ENCODE measurements around the gene POM121L2.

POM121L2 gene

GRCh38 chr6:27263886-27264285, 48.2 kb downstream of the POM121L2 start:
- Histone ChIP-seq H3K9ac (ENCODE audit: low read length) (no peak overlapping the region), H3K9me2 (ENCODE audit: low read depth, low read length) (no peaks in the 10 kb centered on the region), H3K36me3 (ENCODE audit: insufficient read depth, low read length) (no peaks in the 10 kb centered on the region), H3K4me2 (ENCODE audit: low read length) (no peak overlapping the region), H3K27ac (ENCODE audit: low read depth, low read length, poor library complexity, severe bottlenecking) (no peak overlapping the region), H3K79me2 (ENCODE audit: insufficient read depth, low read length) (no peaks in the 10 kb centered on the region), H3F3A (ENCODE audit: insufficient read depth, low read length) (no peaks in the 10 kb centered on the region), H4K20me1 (ENCODE audit: insufficient read depth, low read length) (no peaks in the 10 kb centered on the region), H3K27me3 (ENCODE audit: insufficient read depth, low read length) (no peaks in the 10 kb centered on the region), H2AFZ (ENCODE audit: low read length) (no peak overlapping the region), H3K4me3 (ENCODE audit: low read depth, low read length, poor library complexity, severe bottlenecking) (no peak overlapping the region), H3K4me1 (ENCODE audit: insufficient read depth, low read length, severe bottlenecking) (no peaks in the 10 kb centered on the region), H3K9me3 (ENCODE audit: low read length) (no peaks in the 10 kb centered on the region; the same call in 1 of the 2 replicates)
- no peak for TF ChIP-seq EZH2 (IDR thresholded peaks at IDR 0.05; ENCODE audit: borderline replicate concordance, low read length)
- TF ChIP-seq CTCF (IDR thresholded peaks at IDR 0.05; ENCODE audit: low read length), result no peak

DNA sequence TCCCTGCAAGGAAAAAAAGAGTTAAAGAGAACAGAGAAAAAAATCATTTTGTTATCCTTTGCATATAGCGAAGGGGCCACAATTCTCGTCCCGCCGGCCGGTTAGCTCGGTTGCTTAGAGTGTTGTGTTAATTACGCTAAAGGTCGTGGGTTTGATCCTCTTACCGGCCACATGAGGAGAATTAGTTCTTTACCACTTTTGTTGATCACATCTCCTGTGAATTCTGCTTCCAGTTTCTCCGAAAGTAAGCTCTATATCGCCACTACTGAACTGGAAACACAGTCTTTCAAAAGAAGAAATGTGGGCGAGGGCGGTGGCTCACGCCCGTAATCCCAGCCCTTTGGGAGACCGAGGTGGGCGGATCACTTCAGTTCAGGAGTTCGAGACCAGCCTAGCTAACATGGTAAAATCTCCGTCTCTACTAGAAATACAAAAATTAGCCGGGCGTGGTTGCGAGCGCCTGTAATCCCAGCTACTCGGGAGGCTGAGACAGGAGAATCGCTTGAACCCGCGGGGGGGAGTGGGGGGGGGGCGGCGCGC, 51.2 kb downstream of the POM121L2 start:
- no peaks in the 10 kb centered on the region for H3K4me1 ChIP-seq (ENCODE audit: insufficient read depth, low read length, severe bottlenecking)
- H3K79me2 ChIP-seq (ENCODE audit: insufficient read depth, low read length), result no peaks in the 10 kb centered on the region
- no peak overlapping the region for H3K4me3 ChIP-seq (ENCODE audit: low read depth, low read length, poor library complexity, severe bottlenecking)
- no peaks in the 10 kb centered on the region for H3K9me2 ChIP-seq (ENCODE audit: low read depth, low read length)
- H3K4me2 ChIP-seq (ENCODE audit: low read length), result no peak overlapping the region
- no peak overlapping the region for H3K9ac ChIP-seq (ENCODE audit: low read length)
- no peaks in the 10 kb centered on the region for H3F3A ChIP-seq (ENCODE audit: insufficient read depth, low read length)
- no peaks in the 10 kb centered on the region for H4K20me1 ChIP-seq (ENCODE audit: insufficient read depth, low read length)
- no peaks in the 10 kb centered on the region for H3K27me3 ChIP-seq (ENCODE audit: insufficient read depth, low read length)
- H3K27ac ChIP-seq (ENCODE audit: low read depth, low read length, poor library complexity, severe bottlenecking), result no peak overlapping the region
- no peak for TF ChIP-seq EZH2 (IDR thresholded peaks at IDR 0.05; ENCODE audit: borderline replicate concordance, low read length)
- no peak for TF ChIP-seq CTCF (IDR thresholded peaks at IDR 0.05; ENCODE audit: low read length)
- H2AFZ ChIP-seq (ENCODE audit: low read length), result no peak overlapping the region
- no peaks in the 10 kb centered on the region for H3K36me3 ChIP-seq (ENCODE audit: insufficient read depth, low read length)
- no peaks in the 10 kb centered on the region; the same call in 1 of the 2 replicates for H3K9me3 ChIP-seq (ENCODE audit: low read length)

DNA sequence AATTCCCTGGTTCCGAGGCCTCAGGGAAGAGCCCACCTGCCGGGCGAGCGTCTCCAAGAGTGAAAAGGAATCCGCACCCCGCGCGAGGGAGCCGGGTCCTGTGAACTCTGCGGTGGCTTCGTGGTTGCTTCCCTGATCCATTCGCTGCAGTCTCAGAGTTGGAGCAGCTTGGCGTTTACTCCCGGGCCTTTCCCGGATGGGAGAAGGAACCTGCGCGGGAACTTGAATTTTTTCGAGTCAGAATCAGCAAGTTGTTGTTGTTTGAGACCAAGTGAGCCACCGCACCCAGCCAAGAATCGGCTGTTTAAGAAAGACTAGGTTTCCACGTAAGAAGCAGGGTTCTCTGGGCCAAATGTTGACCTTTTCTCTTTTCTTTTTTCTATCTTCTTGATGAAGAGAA, 51.7 kb downstream of the POM121L2 start:
- Histone ChIP-seq H3K36me3 (ENCODE audit: insufficient read depth, low read length) (no peaks in the 10 kb centered on the region), H3K4me3 (ENCODE audit: low read depth, low read length, poor library complexity, severe bottlenecking) (no peak overlapping the region), H3K4me2 (ENCODE audit: low read length) (no peak overlapping the region), H4K20me1 (ENCODE audit: insufficient read depth, low read length) (no peaks in the 10 kb centered on the region), H3K9ac (ENCODE audit: low read length) (no peak overlapping the region), H3F3A (ENCODE audit: insufficient read depth, low read length) (no peaks in the 10 kb centered on the region), H3K4me1 (ENCODE audit: insufficient read depth, low read length, severe bottlenecking) (no peaks in the 10 kb centered on the region), H3K9me3 (ENCODE audit: low read length) (no peaks in the 10 kb centered on the region; the same call in 1 of the 2 replicates), H3K27me3 (ENCODE audit: insufficient read depth, low read length) (no peaks in the 10 kb centered on the region), H3K9me2 (ENCODE audit: low read depth, low read length) (no peaks in the 10 kb centered on the region), H2AFZ (ENCODE audit: low read length) (no peak overlapping the region), H3K79me2 (ENCODE audit: insufficient read depth, low read length) (no peaks in the 10 kb centered on the region), H3K27ac (ENCODE audit: low read depth, low read length, poor library complexity, severe bottlenecking) (no peak overlapping the region)
- TF ChIP-seq EZH2 (IDR thresholded peaks at IDR 0.05; ENCODE audit: borderline replicate concordance, low read length) (no peak), CTCF (IDR thresholded peaks at IDR 0.05; ENCODE audit: low read length) (no peak)

Data from OCI-LY1 (cell line).